A549 (cell line): ENCODE results near the gene TMEM54.

Source experiments
- CHD2 ChIP-seq: fragments of 150-350 bp; IDR thresholded peaks from 2 replicates; pipeline ENCODE4 v1.6.1; 2014; ENCODE audit warnings: low read length; ENCODE audit not compliant: partially characterized antibody
- EP300 ChIP-seq, 2 experiments: fragments of >200 bp; sonication (Bioruptor Twin); formaldehyde crosslinking; IDR thresholded peaks; 2 replicates in 1 of 2; 3 replicates in 1 of 2; pipeline ENCODE4 v1.6.1; 2016 to 2017
- ESRRA ChIP-seq: fragments of 150-350 bp; IDR thresholded peaks from 2 replicates; pipeline ENCODE4 v1.6.1; 2014; ENCODE audit warnings: mild to moderate bottlenecking, low read length, borderline replicate concordance
- HOXA7 ChIP-seq: fragments of 250-450 bp; sonication (Bioruptor Pico); IDR thresholded peaks from 2 replicates; pipeline ENCODE4 v1.5.0; 2020; ENCODE audit warnings: mild to moderate bottlenecking, moderate library complexity
- HOXB5 ChIP-seq: fragments of 250-450 bp; sonication (Bioruptor Pico); IDR thresholded peaks from 2 replicates; pipeline ENCODE4 v1.5.0; 2020; ENCODE audit warnings: mild to moderate bottlenecking, moderate library complexity
- MYC ChIP-seq: IDR thresholded peaks from 2 replicates; pipeline ENCODE4 v1.6.1; 2012; ENCODE audit warnings: mild to moderate bottlenecking, inconsistent platforms, low read length, improper control_type of control experiment, borderline replicate concordance
- POLR2A ChIP-seq: IDR thresholded peaks from 2 replicates; pipeline ENCODE4 v1.6.1; 2012; ENCODE audit warnings: mild to moderate bottlenecking, low read length
- RAD21 ChIP-seq, 2 experiments: fragments of >200 bp in 1 of 2; sonication (Bioruptor Twin) in 1 of 2; formaldehyde crosslinking in 1 of 2; IDR thresholded peaks in 1 of 2; conservative IDR thresholded peaks in 1 of 2; 2 replicates in 1 of 2; 3 replicates in 1 of 2; pipeline ENCODE4 v1.6.1; 2012 to 2018; ENCODE audit warnings: inconsistent platforms in 1 of 2
- RNF2 ChIP-seq: fragments of 200-600 bp; sonication (generic); IDR thresholded peaks from 2 replicates; pipeline ENCODE4 v1.6.1; 2016; ENCODE audit warnings: low read depth, mild to moderate bottlenecking, antibody characterized with exemption, moderate library complexity, borderline replicate concordance
- TF ChIP-seq, protein P1 (sequence below): fragments of >200 bp; sonication (Bioruptor Twin); formaldehyde crosslinking; IDR thresholded peaks from 3 replicates; pipeline ENCODE4 v1.5.1; 2016
- TF ChIP-seq, protein P2 (sequence below): fragments of 200-600 bp; sonication (generic); IDR thresholded peaks from 2 replicates; pipeline ENCODE4 v1.6.1; 2016; ENCODE audit warnings: antibody characterized with exemption, mild to moderate bottlenecking, moderate library complexity

DNA sequence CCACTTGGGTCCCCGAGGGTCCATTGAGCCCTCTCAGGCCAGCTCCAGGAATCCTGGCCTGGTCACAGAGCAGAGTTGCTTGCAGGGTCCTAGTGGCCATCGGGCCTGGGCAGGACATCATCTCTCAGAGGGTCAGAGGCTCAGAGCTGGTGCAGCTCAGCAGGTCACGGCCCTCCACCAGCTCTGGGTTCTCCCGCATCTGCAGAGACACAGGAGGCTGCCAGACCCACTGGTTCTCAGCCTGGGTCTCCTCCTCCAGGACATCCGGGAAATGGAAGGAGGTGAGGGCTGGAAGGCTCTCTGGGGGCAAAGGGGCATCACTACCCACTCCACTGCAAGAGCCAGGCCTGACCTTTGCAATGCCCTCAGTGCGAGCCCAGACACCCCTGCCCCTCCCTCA lies 6.5 kb downstream of the TMEM54 start:
- TF ChIP-seq ESRRA (no peak), POLR2A (no peak), RNF2 (no peak), CHD2 (no peak), EP300 (IDR thresholded peaks at IDR 0.05) (no peak), HOXB5 (CRISPR knock-in tag) (no peak), MYC (no peak), HOXA7 (CRISPR knock-in tag) (no peak), RAD21 (conservative IDR thresholded peaks at IDR 0.05 in 1 of 2, IDR thresholded peaks at IDR 0.05 in 1 of 2) (no peak)
- TF ChIP-seq, protein P1, sequence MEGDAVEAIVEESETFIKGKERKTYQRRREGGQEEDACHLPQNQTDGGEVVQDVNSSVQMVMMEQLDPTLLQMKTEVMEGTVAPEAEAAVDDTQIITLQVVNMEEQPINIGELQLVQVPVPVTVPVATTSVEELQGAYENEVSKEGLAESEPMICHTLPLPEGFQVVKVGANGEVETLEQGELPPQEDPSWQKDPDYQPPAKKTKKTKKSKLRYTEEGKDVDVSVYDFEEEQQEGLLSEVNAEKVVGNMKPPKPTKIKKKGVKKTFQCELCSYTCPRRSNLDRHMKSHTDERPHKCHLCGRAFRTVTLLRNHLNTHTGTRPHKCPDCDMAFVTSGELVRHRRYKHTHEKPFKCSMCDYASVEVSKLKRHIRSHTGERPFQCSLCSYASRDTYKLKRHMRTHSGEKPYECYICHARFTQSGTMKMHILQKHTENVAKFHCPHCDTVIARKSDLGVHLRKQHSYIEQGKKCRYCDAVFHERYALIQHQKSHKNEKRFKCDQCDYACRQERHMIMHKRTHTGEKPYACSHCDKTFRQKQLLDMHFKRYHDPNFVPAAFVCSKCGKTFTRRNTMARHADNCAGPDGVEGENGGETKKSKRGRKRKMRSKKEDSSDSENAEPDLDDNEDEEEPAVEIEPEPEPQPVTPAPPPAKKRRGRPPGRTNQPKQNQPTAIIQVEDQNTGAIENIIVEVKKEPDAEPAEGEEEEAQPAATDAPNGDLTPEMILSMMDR, result no peak
- TF ChIP-seq, protein P2, sequence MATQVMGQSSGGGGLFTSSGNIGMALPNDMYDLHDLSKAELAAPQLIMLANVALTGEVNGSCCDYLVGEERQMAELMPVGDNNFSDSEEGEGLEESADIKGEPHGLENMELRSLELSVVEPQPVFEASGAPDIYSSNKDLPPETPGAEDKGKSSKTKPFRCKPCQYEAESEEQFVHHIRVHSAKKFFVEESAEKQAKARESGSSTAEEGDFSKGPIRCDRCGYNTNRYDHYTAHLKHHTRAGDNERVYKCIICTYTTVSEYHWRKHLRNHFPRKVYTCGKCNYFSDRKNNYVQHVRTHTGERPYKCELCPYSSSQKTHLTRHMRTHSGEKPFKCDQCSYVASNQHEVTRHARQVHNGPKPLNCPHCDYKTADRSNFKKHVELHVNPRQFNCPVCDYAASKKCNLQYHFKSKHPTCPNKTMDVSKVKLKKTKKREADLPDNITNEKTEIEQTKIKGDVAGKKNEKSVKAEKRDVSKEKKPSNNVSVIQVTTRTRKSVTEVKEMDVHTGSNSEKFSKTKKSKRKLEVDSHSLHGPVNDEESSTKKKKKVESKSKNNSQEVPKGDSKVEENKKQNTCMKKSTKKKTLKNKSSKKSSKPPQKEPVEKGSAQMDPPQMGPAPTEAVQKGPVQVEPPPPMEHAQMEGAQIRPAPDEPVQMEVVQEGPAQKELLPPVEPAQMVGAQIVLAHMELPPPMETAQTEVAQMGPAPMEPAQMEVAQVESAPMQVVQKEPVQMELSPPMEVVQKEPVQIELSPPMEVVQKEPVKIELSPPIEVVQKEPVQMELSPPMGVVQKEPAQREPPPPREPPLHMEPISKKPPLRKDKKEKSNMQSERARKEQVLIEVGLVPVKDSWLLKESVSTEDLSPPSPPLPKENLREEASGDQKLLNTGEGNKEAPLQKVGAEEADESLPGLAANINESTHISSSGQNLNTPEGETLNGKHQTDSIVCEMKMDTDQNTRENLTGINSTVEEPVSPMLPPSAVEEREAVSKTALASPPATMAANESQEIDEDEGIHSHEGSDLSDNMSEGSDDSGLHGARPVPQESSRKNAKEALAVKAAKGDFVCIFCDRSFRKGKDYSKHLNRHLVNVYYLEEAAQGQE, result no peak
